ENCODE results near the gene COL18A1. TPM values are rescaled to one million over a fixed set of nuclear protein-coding genes. Genes with fewer than 3 reads are reported as not detected.
A peak's percentile ranks its signal among the peaks of the same experiment; 100 is the strongest.

Gene COL18A1
- total RNA-seq, 4 donors from 2014 or later, result 18.6 to 85.0 (median 33.0) TPM

- no peaks in the 10 kb centered on the region for H3K27me3 ChIP-seq
- no peak for TF ChIP-seq POLR2A (IDR thresholded peaks at IDR 0.05)
- no peak for TF ChIP-seq CTCF (IDR thresholded peaks at IDR 0.05)
- no peak overlapping the region for H3K4me3 ChIP-seq
- H3K9me3 ChIP-seq, result no peaks in the 10 kb centered on the region
- no peak for DNase-seq
- no peaks in the 10 kb centered on the region for H3K36me3 ChIP-seq
- no peak overlapping the region for H3K27ac ChIP-seq
- peaks cover 0 to 15% (median 0%) of the 10 kb centered on the region in 4 donors for H3K4me1 ChIP-seq
Measured at GRCh38 chr21:45424854-45425795, 20.2 kb downstream of the COL18A1 start.

- no peaks in the 10 kb centered on the region for H3K27me3 ChIP-seq
- H3K27ac ChIP-seq, result peak overlapping the region in 2 of 4 donors; percentile 35 to 43
- peaks cover 0 to 7% (median 0%) of the 10 kb centered on the region in 4 donors for H3K4me1 ChIP-seq
- no peak overlapping the region for H3K4me3 ChIP-seq
- H3K9me3 ChIP-seq, result no peaks in the 10 kb centered on the region
- no peak for TF ChIP-seq CTCF (IDR thresholded peaks at IDR 0.05)
- TF ChIP-seq POLR2A (IDR thresholded peaks at IDR 0.05), result no peak
- DNase-seq, result peak in 2 of 3 donors; percentile 32 to 63
- no peaks in the 10 kb centered on the region for H3K36me3 ChIP-seq
Measured at GRCh38 chr21:45427331-45428271, 22.6 kb downstream of the COL18A1 start.

GRCh38 chr21:45428534-45428933 is 23.6 kb downstream of the COL18A1 start:
- no peaks in the 10 kb centered on the region for H3K9me3 ChIP-seq
- H3K36me3 ChIP-seq, result no peaks in the 10 kb centered on the region
- DNase-seq, result no peak
- H3K27me3 ChIP-seq, result no peaks in the 10 kb centered on the region
- H3K27ac ChIP-seq, result no peak overlapping the region
- peaks cover 0 to 9% (median 0%) of the 10 kb centered on the region in 4 donors for H3K4me1 ChIP-seq
- TF ChIP-seq POLR2A (IDR thresholded peaks at IDR 0.05), result no peak
- TF ChIP-seq CTCF (IDR thresholded peaks at IDR 0.05), result no peak
- H3K4me3 ChIP-seq, result no peak overlapping the region

- H3K4me3 ChIP-seq, result no peak overlapping the region
- H3K36me3 ChIP-seq, result no peaks in the 10 kb centered on the region
- no peaks in the 10 kb centered on the region for H3K27me3 ChIP-seq
- no peak for DNase-seq
- no peak for TF ChIP-seq POLR2A (IDR thresholded peaks at IDR 0.05)
- TF ChIP-seq CTCF (IDR thresholded peaks at IDR 0.05), result no peak
- peaks cover 0 to 9% (median 0%) of the 10 kb centered on the region in 4 donors for H3K4me1 ChIP-seq
- H3K27ac ChIP-seq, result no peak overlapping the region
- no peaks in the 10 kb centered on the region for H3K9me3 ChIP-seq
Measured at GRCh38 chr21:45429221-45430175, 24.5 kb downstream of the COL18A1 start.
